ENCODE results near the gene PRKAG2.
"Not testable (repeated sequence)": the region's sequence is repeated elsewhere in the genome, so short reads cannot be mapped to it uniquely, and the experiment has no call there.

The PRKAG2 gene

GRCh38 chr7:151758622-151759540, 118.0 kb downstream of the PRKAG2 start:
- no peak for DNase-seq (ENCODE audit: low read depth, low spot score)
- no peak overlapping the region for H3K27ac ChIP-seq

- DNase-seq (ENCODE audit: low read depth, low spot score): no peak
- no peak overlapping the region for H3K27ac ChIP-seq
Observed at GRCh38 chr7:151757274-151757673, 119.6 kb downstream of the PRKAG2 start.

- H3K27ac ChIP-seq: no peak overlapping the region
- no peak for DNase-seq (ENCODE audit: low read depth, low spot score)
Observed at GRCh38 chr7:151756866-151757265, 120.0 kb downstream of the PRKAG2 start.

GRCh38 chr7:151756076-151756731, 120.7 kb downstream of the PRKAG2 start:
- H3K27ac ChIP-seq: no peak overlapping the region

GRCh38 chr7:151755131-151755801, 121.6 kb downstream of the PRKAG2 start:
- no peak for DNase-seq (ENCODE audit: low read depth, low spot score)
- H3K27ac ChIP-seq: no peak overlapping the region

More at GRCh38 chr7:151756076-151756731, 120.7 kb downstream of the PRKAG2 start:
- no peak for DNase-seq (ENCODE audit: low read depth, low spot score)

GRCh38 chr7:151754688-151755130, 122.2 kb downstream of the PRKAG2 start:
- DNase-seq (ENCODE audit: low read depth, low spot score): no peak
- H3K27ac ChIP-seq: peak overlapping the region; percentile 53

- peak; percentile 82 for DNase-seq (ENCODE audit: low read depth, low spot score)
- peak overlapping the region; percentile 53 for H3K27ac ChIP-seq
Observed at GRCh38 chr7:151754142-151754590, 122.7 kb downstream of the PRKAG2 start.

GRCh38 chr7:151752816-151753595, 123.9 kb downstream of the PRKAG2 start:
- no peak overlapping the region for H3K27ac ChIP-seq
- no peak for DNase-seq (ENCODE audit: low read depth, low spot score)

- H3K27ac ChIP-seq: no peak overlapping the region
- no peak for DNase-seq (ENCODE audit: low read depth, low spot score)
Observed at GRCh38 chr7:151752037-151752436, 124.9 kb downstream of the PRKAG2 start.

GRCh38 chr7:151748733-151749132, 128.2 kb downstream of the PRKAG2 start:
- DNase-seq (ENCODE audit: low read depth, low spot score): no peak
- no peak overlapping the region for H3K27ac ChIP-seq

- H3K27ac ChIP-seq; DNase-seq (ENCODE audit: low read depth, low spot score): not testable (repeated sequence)
Observed at GRCh38 chr7:151748021-151748420, 128.9 kb downstream of the PRKAG2 start.

GRCh38 chr7:151745706-151746105, 131.2 kb downstream of the PRKAG2 start:
- no peak overlapping the region for H3K27ac ChIP-seq

GRCh38 chr7:151744656-151745638, 132.0 kb downstream of the PRKAG2 start:
- no peak overlapping the region for H3K27ac ChIP-seq
- DNase-seq (ENCODE audit: low read depth, low spot score): peak; percentile 48

More at GRCh38 chr7:151745706-151746105, 131.2 kb downstream of the PRKAG2 start:
- no peak for DNase-seq (ENCODE audit: low read depth, low spot score)

- no peak for DNase-seq (ENCODE audit: low read depth, low spot score)
- H3K27ac ChIP-seq: no peak overlapping the region
Observed at GRCh38 chr7:151744051-151744580, 132.8 kb downstream of the PRKAG2 start.

- DNase-seq (ENCODE audit: low read depth, low spot score): no peak
- H3K27ac ChIP-seq: no peak overlapping the region
Observed at GRCh38 chr7:151743481-151743983, 133.4 kb downstream of the PRKAG2 start.

GRCh38 chr7:151742713-151743480, 134.0 kb downstream of the PRKAG2 start:
- H3K27ac ChIP-seq: no peak overlapping the region
- DNase-seq (ENCODE audit: low read depth, low spot score): no peak

GRCh38 chr7:151741585-151741984, 135.3 kb downstream of the PRKAG2 start:
- DNase-seq (ENCODE audit: low read depth, low spot score): no peak
- H3K27ac ChIP-seq: no peak overlapping the region

All from epithelial cell of prostate (primary cell).